ENCODE data around the gene ATP8B4. TPM values are rescaled to one million over a fixed set of nuclear protein-coding genes. Genes with fewer than 3 reads are reported as not detected.
"Not testable (repeated sequence)": the region's sequence is repeated elsewhere in the genome, so short reads cannot be mapped to it uniquely, and the experiment has no call there.

ATP8B4 gene
- total RNA-seq, 1 donor from 2014 or later = 15.1 TPM

DNA sequence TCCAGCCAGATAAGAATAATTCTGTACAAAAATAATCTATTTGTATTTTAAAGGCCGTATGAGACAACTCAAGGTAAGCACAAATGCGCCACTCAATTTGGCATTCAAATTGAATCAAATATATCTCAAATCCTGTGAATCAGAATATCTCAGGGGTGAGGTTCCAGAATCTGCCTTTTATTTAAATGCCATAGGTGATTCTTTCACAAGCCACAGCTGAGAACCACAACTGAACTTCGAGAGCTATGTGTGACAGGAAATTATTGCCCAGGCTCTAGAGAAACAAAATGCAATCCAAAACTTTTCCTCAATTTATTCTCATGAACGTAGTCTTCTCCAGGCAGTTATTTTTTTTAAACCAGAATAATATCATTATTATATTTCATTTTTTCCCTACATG lies 11.9 kb downstream of the ATP8B4 start:
- H3K4me1 ChIP-seq = no peaks in the 10 kb centered on the region
- no peak for DNase-seq (ENCODE audit: low spot score in 2 of 2)
- TF ChIP-seq, protein P1, sequence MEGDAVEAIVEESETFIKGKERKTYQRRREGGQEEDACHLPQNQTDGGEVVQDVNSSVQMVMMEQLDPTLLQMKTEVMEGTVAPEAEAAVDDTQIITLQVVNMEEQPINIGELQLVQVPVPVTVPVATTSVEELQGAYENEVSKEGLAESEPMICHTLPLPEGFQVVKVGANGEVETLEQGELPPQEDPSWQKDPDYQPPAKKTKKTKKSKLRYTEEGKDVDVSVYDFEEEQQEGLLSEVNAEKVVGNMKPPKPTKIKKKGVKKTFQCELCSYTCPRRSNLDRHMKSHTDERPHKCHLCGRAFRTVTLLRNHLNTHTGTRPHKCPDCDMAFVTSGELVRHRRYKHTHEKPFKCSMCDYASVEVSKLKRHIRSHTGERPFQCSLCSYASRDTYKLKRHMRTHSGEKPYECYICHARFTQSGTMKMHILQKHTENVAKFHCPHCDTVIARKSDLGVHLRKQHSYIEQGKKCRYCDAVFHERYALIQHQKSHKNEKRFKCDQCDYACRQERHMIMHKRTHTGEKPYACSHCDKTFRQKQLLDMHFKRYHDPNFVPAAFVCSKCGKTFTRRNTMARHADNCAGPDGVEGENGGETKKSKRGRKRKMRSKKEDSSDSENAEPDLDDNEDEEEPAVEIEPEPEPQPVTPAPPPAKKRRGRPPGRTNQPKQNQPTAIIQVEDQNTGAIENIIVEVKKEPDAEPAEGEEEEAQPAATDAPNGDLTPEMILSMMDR (IDR thresholded peaks at IDR 0.05) = no peak
- no peaks in the 10 kb centered on the region for H3K9me3 ChIP-seq
- H3K36me3 ChIP-seq = no peaks in the 10 kb centered on the region
- intact Hi-C loops (cut with DNase I) = no loop called here
- H3K27ac ChIP-seq = no peak overlapping the region
- no peaks in the 10 kb centered on the region for H3K27me3 ChIP-seq
- H3K4me3 ChIP-seq = no peak overlapping the region

DNA sequence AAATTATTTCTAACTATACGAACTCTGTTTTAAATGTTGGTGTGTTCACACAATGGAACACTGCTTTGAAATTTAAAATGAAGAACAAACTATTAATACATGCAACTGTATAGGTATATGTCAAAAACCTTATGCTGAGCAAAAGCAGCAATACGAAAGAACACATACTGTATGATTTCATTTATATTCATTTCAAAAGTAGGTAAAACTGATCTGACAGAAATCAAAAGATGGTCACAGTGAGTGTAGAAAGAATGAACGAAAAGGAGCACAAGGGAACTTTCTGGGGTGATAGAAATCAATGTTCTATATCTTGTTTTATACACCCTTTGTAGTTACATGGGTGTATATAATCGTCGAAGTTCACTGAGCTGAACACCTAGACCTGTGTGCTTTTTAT lies 12.6 kb downstream of the ATP8B4 start:
- Histone ChIP-seq H3K36me3 (no peaks in the 10 kb centered on the region), H3K4me1 (no peaks in the 10 kb centered on the region), H3K9me3 (no peaks in the 10 kb centered on the region), H3K27me3 (no peaks in the 10 kb centered on the region), H3K4me3 (no peak overlapping the region), H3K27ac (no peak overlapping the region)
- TF ChIP-seq, protein P1 (IDR thresholded peaks at IDR 0.05) = no peak
- DNase-seq (ENCODE audit: low spot score in 2 of 2) = no peak
- intact Hi-C loops (cut with DNase I) = no loop called here

DNA sequence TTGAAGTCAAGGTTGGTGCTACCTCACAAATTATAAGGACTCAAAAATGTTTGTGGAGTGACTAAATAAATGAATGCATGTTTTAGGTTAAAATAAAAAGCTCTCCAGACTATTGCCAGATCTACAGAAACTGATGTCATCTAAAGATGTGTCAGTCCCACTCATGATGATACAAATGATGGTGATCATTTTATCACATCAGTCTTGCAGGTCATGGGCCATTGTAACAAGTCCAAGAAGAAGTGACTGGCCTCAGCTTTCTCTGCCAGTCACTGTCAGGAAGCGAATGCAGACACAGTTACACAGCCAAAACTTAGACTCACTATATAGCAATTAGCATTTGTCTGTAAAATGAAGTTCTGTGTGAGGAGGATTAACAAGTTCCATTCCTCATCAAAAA lies 18.5 kb downstream of the ATP8B4 start:
- H3K9me3 ChIP-seq = no peaks in the 10 kb centered on the region
- DNase-seq (ENCODE audit: low spot score in 2 of 2) = no peak
- no peak overlapping the region for H3K4me3 ChIP-seq
- H3K27me3 ChIP-seq = no peaks in the 10 kb centered on the region
- H3K4me1 ChIP-seq = no peaks in the 10 kb centered on the region
- intact Hi-C loops (cut with DNase I) = no loop called here
- H3K36me3 ChIP-seq = no peaks in the 10 kb centered on the region
- H3K27ac ChIP-seq = no peak overlapping the region
- TF ChIP-seq, protein P1 (IDR thresholded peaks at IDR 0.05) = no peak

GRCh38 chr15:50098545-50098944 lies 20.5 kb downstream of the ATP8B4 start:
- Histone ChIP-seq H3K9me3 (no peaks in the 10 kb centered on the region), H3K4me3 (no peak overlapping the region), H3K27ac (no peak overlapping the region), H3K36me3 (no peaks in the 10 kb centered on the region), H3K4me1 (no peaks in the 10 kb centered on the region), H3K27me3 (no peaks in the 10 kb centered on the region)
- no peak for DNase-seq (ENCODE audit: low spot score in 2 of 2)
- intact Hi-C loops (cut with DNase I) = no loop called here
- TF ChIP-seq, protein P1 (IDR thresholded peaks at IDR 0.05) = no peak

DNA sequence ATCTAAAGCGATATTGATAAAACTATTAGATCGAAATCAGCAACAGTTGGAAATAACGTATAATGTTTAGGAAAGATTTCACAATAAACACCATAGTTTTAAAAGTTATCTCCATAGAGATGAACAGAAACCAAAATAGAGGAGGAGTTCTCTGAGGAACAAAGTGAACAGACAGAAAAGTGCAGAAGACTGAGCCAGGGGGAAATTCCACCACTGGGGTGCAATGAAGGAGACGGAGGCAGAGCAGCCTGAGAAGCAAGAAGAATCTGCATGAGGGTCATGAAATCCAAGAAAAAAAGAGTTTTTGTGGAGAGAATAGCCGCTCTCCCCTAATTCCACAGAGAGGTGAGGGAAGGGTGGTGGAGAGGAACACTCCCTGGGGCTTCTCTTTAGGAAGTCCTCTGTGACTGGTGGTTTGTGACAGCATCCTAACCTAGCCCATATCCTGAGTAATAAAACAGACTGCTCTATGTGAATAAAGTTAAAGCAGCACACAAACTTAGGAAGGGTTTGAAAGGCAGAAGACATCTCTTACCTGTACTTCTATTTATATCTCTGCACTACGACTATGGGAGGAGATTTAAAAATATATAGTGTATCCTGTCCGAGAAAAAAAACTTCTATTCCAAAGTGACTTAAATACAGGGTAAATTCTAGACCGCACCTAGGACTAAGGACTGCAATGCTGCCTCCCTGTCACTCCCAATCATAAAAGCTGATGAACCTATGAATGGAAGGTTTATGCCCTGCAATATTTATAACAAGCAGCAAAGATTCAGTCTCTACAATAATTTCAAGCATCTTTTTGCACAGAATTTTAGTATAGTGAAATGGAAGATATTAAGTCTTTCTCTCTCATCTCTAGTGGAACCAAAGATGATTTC lies 22.9 kb downstream of the ATP8B4 start:
- no peak overlapping the region for H3K4me3 ChIP-seq
- H3K27me3 ChIP-seq = no peaks in the 10 kb centered on the region
- H3K27ac ChIP-seq = no peak overlapping the region
- DNase-seq (ENCODE audit: low spot score in 2 of 2) = no peak
- intact Hi-C loops (cut with DNase I) = no loop called here
- no peaks in the 10 kb centered on the region for H3K36me3 ChIP-seq
- TF ChIP-seq, protein P1 (IDR thresholded peaks at IDR 0.05) = no peak
- no peaks in the 10 kb centered on the region for H3K9me3 ChIP-seq
- no peaks in the 10 kb centered on the region for H3K4me1 ChIP-seq

GRCh38 chr15:50089386-50089785 lies 29.6 kb downstream of the ATP8B4 start:
- H3K9me3 ChIP-seq; H3K4me3 ChIP-seq; H3K4me1 ChIP-seq; H3K27me3 ChIP-seq; DNase-seq (ENCODE audit: low spot score in 2 of 2); H3K27ac ChIP-seq; intact Hi-C loops (cut with DNase I); H3K36me3 ChIP-seq: not testable (repeated sequence)
